Activated gamma-delta T cell treated with anti-CD3 and anti-CD28 coated beads, Interleukin-2, amount 50 U/mL, for 16 hours (primary cell): Measurements from ENCODE around the gene CCT6A.
"Not testable (repeated sequence)": the region's sequence is repeated elsewhere in the genome, so short reads cannot be mapped to it uniquely, and the experiment has no call there.

Experiments
- DNase-seq: peaks from one replicate; pipeline ENCODE4 v3.0.0-alpha.2; 2020; ENCODE audit warnings: low read depth

The CCT6A gene

GRCh38 chr7:56051053-56051338 is 569 bp upstream of the CCT6A start:
- DNase-seq, result no peak

- DNase-seq, result no peak
Measured at GRCh38 chr7:56053379-56053778, 1.8 kb downstream of the CCT6A start.

- DNase-seq, result no peak
Measured at GRCh38 chr7:56053993-56054392, 2.4 kb downstream of the CCT6A start.

- DNase-seq, result no peak
Measured at GRCh38 chr7:56062382-56062781, 10.8 kb downstream of the CCT6A start.

- no peak for DNase-seq
Measured at GRCh38 chr7:56063500-56063881, 11.9 kb downstream of the CCT6A start.

- peak; percentile 82 for DNase-seq
Measured at GRCh38 chr7:56063882-56064625, 12.5 kb downstream of the CCT6A start, which contains the start of gene SUMF2. Gene SUMF2 (plus strand): TSS chr7:56064286. CDS start chr7:56064312, 26 bp downstream.

- DNase-seq, result not testable (repeated sequence)
Measured at GRCh38 chr7:56066376-56066775, 14.8 kb downstream of the CCT6A start.

GRCh38 chr7:56074371-56074791 is 22.8 kb downstream of the CCT6A start:
- DNase-seq, result peak; percentile 39

- no peak for DNase-seq
Measured at GRCh38 chr7:56077681-56078080, 26.1 kb downstream of the CCT6A start.

GRCh38 chr7:56078196-56078595 is 26.6 kb downstream of the CCT6A start:
- no peak for DNase-seq

GRCh38 chr7:56079450-56080185 is 28.1 kb downstream of the CCT6A start:
- no peak for DNase-seq

- not testable (repeated sequence) for DNase-seq
Measured at GRCh38 chr7:56080726-56081435, 29.3 kb downstream of the CCT6A start.

- DNase-seq, result no peak
Measured at GRCh38 chr7:56081626-56082340, 30.2 kb downstream of the CCT6A start.

GRCh38 chr7:56083150-56083785 is 31.7 kb downstream of the CCT6A start:
- no peak for DNase-seq

GRCh38 chr7:56086761-56087160 is 35.2 kb downstream of the CCT6A start:
- DNase-seq, result no peak

- no peak for DNase-seq
Measured at GRCh38 chr7:56087445-56087844, 35.9 kb downstream of the CCT6A start.

- DNase-seq, result no peak
Measured at GRCh38 chr7:56091591-56091990, 40.0 kb downstream of the CCT6A start.

GRCh38 chr7:56092388-56092787 is 40.8 kb downstream of the CCT6A start:
- DNase-seq, result not testable (repeated sequence)

- no peak for DNase-seq
Measured at GRCh38 chr7:56092789-56093531, 41.4 kb downstream of the CCT6A start, which contains the start of gene PHKG1. Gene PHKG1 (minus strand): TSS chr7:56092952. CDS start chr7:56088941, 4,011 bp downstream.

- DNase-seq, result no peak
Measured at GRCh38 chr7:56097700-56098099, 46.1 kb downstream of the CCT6A start.
